Neural cell (in vitro differentiated cells): ENCODE measurements around the gene UNC13B. TPM values are rescaled to one million over a fixed set of nuclear protein-coding genes. Genes with fewer than 3 reads are reported as not detected.

Source experiments
- H2AFZ ChIP-seq: fragments of 200-600, 300-800 bp; sonication (generic), shearing (Covaris generic); 2 replicates; pipeline ENCODE4 v1.6.0; 2014; ENCODE audit warnings: low read depth, mild to moderate bottlenecking, antibody characterized with exemption, low read length, moderate library complexity
- H3F3A ChIP-seq: fragments of 200-600 bp; shearing (Covaris generic); 2 replicates; pipeline ENCODE4 v1.6.1; 2016; ENCODE audit warnings: mild to moderate bottlenecking, moderate library complexity, mixed read lengths, antibody characterized with exemption, low read length; ENCODE audit not compliant: insufficient read depth, poor library complexity, severe bottlenecking
- H3K27ac ChIP-seq: fragments of 200-600, 300-800 bp; sonication (generic), shearing (Covaris generic); 2 replicates; pipeline ENCODE4 v1.5.1; 2014; ENCODE audit warnings: mild to moderate bottlenecking, low read length, moderate library complexity
- H3K27me3 ChIP-seq: fragments of 300-800, 200-600 bp; sonication (generic), shearing (Covaris generic); 2 replicates; pipeline ENCODE4 v1.6.0; 2014; ENCODE audit warnings: mild to moderate bottlenecking, low read depth, low read length, moderate library complexity; ENCODE audit not compliant: insufficient read depth
- H3K36me3 ChIP-seq: fragments of 300-800, 200-600 bp; sonication (generic), shearing (Covaris generic); 2 replicates; pipeline ENCODE4 v1.5.1; 2014; ENCODE audit warnings: mild to moderate bottlenecking, antibody characterized with exemption, low read length, moderate library complexity; ENCODE audit not compliant: insufficient read depth
- H3K4me2 ChIP-seq: fragments of 300-800, 200-600 bp; sonication (generic), shearing (Covaris generic); 2 replicates; pipeline ENCODE4 v1.6.0; 2014; ENCODE audit warnings: mild to moderate bottlenecking, low read length
- H3K4me3 ChIP-seq: fragments of 300-800, 200-600 bp; sonication (generic), shearing (Covaris generic); 2 replicates; pipeline ENCODE4 v1.5.1; 2014; ENCODE audit warnings: mild to moderate bottlenecking, low read length, moderate library complexity
- H3K79me2 ChIP-seq: fragments of 200-600 bp; shearing (Covaris generic); replicated peaks from 2 replicates; pipeline ENCODE4 v1.6.0; 2014; ENCODE audit warnings: mild to moderate bottlenecking, low read length, moderate library complexity; ENCODE audit not compliant: insufficient read depth
- H3K9ac ChIP-seq: fragments of 300-800, 200-600 bp; sonication (generic), shearing (Covaris generic); 2 replicates; pipeline ENCODE4 v1.6.1; 2016; ENCODE audit warnings: mild to moderate bottlenecking, low read length, mixed read lengths
- H3K9me2 ChIP-seq: fragments of 200-600 bp; shearing (Covaris generic); 2 replicates; pipeline ENCODE4 v1.6.1; 2016; ENCODE audit warnings: mild to moderate bottlenecking, low read length, mixed read lengths; ENCODE audit not compliant: insufficient read depth
- H3K9me3 ChIP-seq: fragments of 200-600, 300-800 bp; sonication (generic), shearing (Covaris generic); 2 replicates; pipeline ENCODE4 v1.6.1; 2016; ENCODE audit warnings: mild to moderate bottlenecking, mixed run types, low read length, moderate library complexity, mixed read lengths
- H4K20me1 ChIP-seq: fragments of 200-600 bp; shearing (Covaris generic); 2 replicates; pipeline ENCODE4 v1.6.1; 2016; ENCODE audit warnings: mild to moderate bottlenecking, mixed run types; ENCODE audit not compliant: insufficient read depth
- CTCF ChIP-seq: fragments of 450-650 bp; IDR thresholded peaks from 2 replicates; pipeline ENCODE4 v1.5.1; 2014; ENCODE audit warnings: antibody characterized with exemption, mild to moderate bottlenecking, moderate library complexity; ENCODE audit not compliant: poor library complexity, severe bottlenecking
- EP300 ChIP-seq: fragments of 450-650 bp; conservative IDR thresholded peaks from 2 replicates; pipeline ENCODE4 v1.6.1; 2014; ENCODE audit warnings: antibody characterized with exemption, mild to moderate bottlenecking, moderate library complexity; ENCODE audit not compliant: poor library complexity, severe bottlenecking
- EZH2 ChIP-seq: fragments of 200-600, 300-800 bp; shearing (Covaris generic), sonication (generic); IDR thresholded peaks from 2 replicates; pipeline ENCODE4 v1.6.1; 2014; ENCODE audit warnings: antibody characterized with exemption, low read length, borderline replicate concordance, mild to moderate bottlenecking; ENCODE audit not compliant: insufficient read depth, poor library complexity, severe bottlenecking
- MXI1 ChIP-seq: fragments of 450-650 bp; conservative IDR thresholded peaks from 2 replicates; pipeline ENCODE4 v1.6.1; 2014; ENCODE audit warnings: antibody characterized with exemption, mild to moderate bottlenecking; ENCODE audit not compliant: poor library complexity, severe bottlenecking
- POLR2AphosphoS5 ChIP-seq: IDR thresholded peaks from 2 replicates; pipeline ENCODE4 v1.6.1; 2012
- RAD21 ChIP-seq: fragments of 450-650 bp; conservative IDR thresholded peaks from 2 replicates; pipeline ENCODE4 v1.6.1; 2014; ENCODE audit warnings: antibody characterized with exemption, mild to moderate bottlenecking, moderate library complexity
- REST ChIP-seq: IDR thresholded peaks from 2 replicates; pipeline ENCODE4 v1.6.1; 2012; ENCODE audit warnings: borderline replicate concordance
- SMC3 ChIP-seq: fragments of 450-650 bp; conservative IDR thresholded peaks from 2 replicates; pipeline ENCODE4 v1.6.1; 2014; ENCODE audit warnings: antibody characterized with exemption, mild to moderate bottlenecking, moderate library complexity; ENCODE audit not compliant: poor library complexity
- TAF1 ChIP-seq: IDR thresholded peaks from 2 replicates; pipeline ENCODE4 v1.6.1; 2012; ENCODE audit warnings: low read depth
- polyA plus RNA-seq: library from polyadenylated mRNA; depleted of rRNA; stranded (reverse); fragments of >200 nt; gene quantifications from 2 replicates; pipeline ENCODE4 v1.2.3, GENCODE V29; 2014

UNC13B gene
- polyA plus RNA-seq, 1 donor from 2014 or later = 37.2 TPM

- no peaks in the 10 kb centered on the region for H3F3A ChIP-seq
- no peak overlapping the region for H3K27ac ChIP-seq
- no peaks in the 10 kb centered on the region for H3K79me2 ChIP-seq
- no peaks in the 10 kb centered on the region for H3K36me3 ChIP-seq
- H3K9ac ChIP-seq = no peak overlapping the region
- H2AFZ ChIP-seq = no peak overlapping the region
- H3K9me3 ChIP-seq = peaks cover 14% of the 10 kb centered on the region
- H3K4me2 ChIP-seq = no peak overlapping the region
- no peaks in the 10 kb centered on the region for H4K20me1 ChIP-seq
- no peak overlapping the region for H3K4me3 ChIP-seq
- H3K9me2 ChIP-seq = no peaks in the 10 kb centered on the region
- no peaks in the 10 kb centered on the region for H3K27me3 ChIP-seq
- TF ChIP-seq MXI1 (no peak), REST (no peak), TAF1 (no peak), EP300 (no peak), CTCF (no peak), POLR2AphosphoS5 (no peak), EZH2 (no peak), SMC3 (no peak), RAD21 (no peak)
Observed at GRCh38 chr9:35203528-35203927, 41.7 kb downstream of the UNC13B start.

GRCh38 chr9:35205340-35205739 lies 43.5 kb downstream of the UNC13B start:
- no peak for TF ChIP-seq EZH2
- no peak for TF ChIP-seq TAF1
- TF ChIP-seq MXI1 = no peak
- TF ChIP-seq CTCF = no peak
- no peak for TF ChIP-seq RAD21
- no peak for TF ChIP-seq REST
- TF ChIP-seq EP300 = no peak
- TF ChIP-seq SMC3 = no peak
- TF ChIP-seq POLR2AphosphoS5 = no peak
- Histone ChIP-seq H3F3A (no peaks in the 10 kb centered on the region), H3K4me2 (no peak overlapping the region)

More at GRCh38 chr9:35205340-35205739, 43.5 kb downstream of the UNC13B start:
- Histone ChIP-seq H3K4me3 (no peak overlapping the region), H4K20me1 (no peaks in the 10 kb centered on the region), H3K79me2 (no peaks in the 10 kb centered on the region), H3K9ac (no peak overlapping the region), H3K9me2 (no peaks in the 10 kb centered on the region), H3K36me3 (no peaks in the 10 kb centered on the region), H2AFZ (no peak overlapping the region), H3K27ac (no peak overlapping the region), H3K27me3 (no peaks in the 10 kb centered on the region), H3K9me3 (peaks cover 14% of the 10 kb centered on the region)
